ENCODE measurements around the gene CDH7. TPM values are rescaled to one million over a fixed set of nuclear protein-coding genes. Genes with fewer than 3 reads are reported as not detected.

CDH7 gene
- total RNA-seq, 1 donor from 2014 or later = 9.2 TPM

GRCh38 chr18:65768120-65768778 lies 17.4 kb downstream of the CDH7 start:
- Mint-ChIP-seq H3K4me3 (ENCODE audit: low read depth) (no peak overlapping the region), H3K27me3 (no peaks in the 10 kb centered on the region), H3K9me3 (ENCODE audit: low read depth) (no peaks in the 10 kb centered on the region), H3K27ac (peak overlapping the region; percentile 52), H3K36me3 (ENCODE audit: insufficient read depth) (no peaks in the 10 kb centered on the region), H3K4me1 (ENCODE audit: low read depth) (peaks cover 11% of the 10 kb centered on the region)
- no peak for TF ChIP-seq CTCF (IDR thresholded peaks at IDR 0.05; ENCODE audit: unreplicated experiment)
- no peak for DNase-seq (ENCODE audit: low spot score, unreplicated experiment)

GRCh38 chr18:65769652-65770051 lies 18.8 kb downstream of the CDH7 start:
- H3K4me1 Mint-ChIP-seq (ENCODE audit: low read depth) = peaks cover 11% of the 10 kb centered on the region
- H3K4me3 Mint-ChIP-seq (ENCODE audit: low read depth) = no peak overlapping the region
- no peak overlapping the region for H3K27ac Mint-ChIP-seq
- H3K9me3 Mint-ChIP-seq (ENCODE audit: low read depth) = no peaks in the 10 kb centered on the region
- no peak for DNase-seq (ENCODE audit: low spot score, unreplicated experiment)
- no peaks in the 10 kb centered on the region for H3K27me3 Mint-ChIP-seq
- TF ChIP-seq CTCF (IDR thresholded peaks at IDR 0.05; ENCODE audit: unreplicated experiment) = no peak
- no peaks in the 10 kb centered on the region for H3K36me3 Mint-ChIP-seq (ENCODE audit: insufficient read depth)

- Mint-ChIP-seq H3K36me3 (ENCODE audit: insufficient read depth) (no peaks in the 10 kb centered on the region), H3K4me1 (ENCODE audit: low read depth) (no peaks in the 10 kb centered on the region), H3K9me3 (ENCODE audit: low read depth) (no peaks in the 10 kb centered on the region), H3K27me3 (no peaks in the 10 kb centered on the region), H3K4me3 (ENCODE audit: low read depth) (no peak overlapping the region), H3K27ac (no peak overlapping the region)
- TF ChIP-seq CTCF (IDR thresholded peaks at IDR 0.05; ENCODE audit: unreplicated experiment) = no peak
- DNase-seq (ENCODE audit: low spot score, unreplicated experiment) = no peak
Observed at GRCh38 chr18:65786474-65786873, 35.7 kb downstream of the CDH7 start.

GRCh38 chr18:65788373-65788772 lies 37.6 kb downstream of the CDH7 start:
- H3K27ac Mint-ChIP-seq = no peak overlapping the region

GRCh38 chr18:65790604-65791003 lies 39.8 kb downstream of the CDH7 start:
- Mint-ChIP-seq H3K27ac (no peak overlapping the region), H3K9me3 (ENCODE audit: low read depth) (no peaks in the 10 kb centered on the region), H3K4me3 (ENCODE audit: low read depth) (no peak overlapping the region), H3K27me3 (peaks cover 3% of the 10 kb centered on the region), H3K36me3 (ENCODE audit: insufficient read depth) (no peaks in the 10 kb centered on the region), H3K4me1 (ENCODE audit: low read depth) (peaks cover 11% of the 10 kb centered on the region)
- DNase-seq (ENCODE audit: low spot score, unreplicated experiment) = no peak
- no peak for TF ChIP-seq CTCF (IDR thresholded peaks at IDR 0.05; ENCODE audit: unreplicated experiment)

More at GRCh38 chr18:65788373-65788772, 37.6 kb downstream of the CDH7 start:
- Mint-ChIP-seq H3K27me3 (no peaks in the 10 kb centered on the region), H3K4me3 (ENCODE audit: low read depth) (no peak overlapping the region), H3K36me3 (ENCODE audit: insufficient read depth) (no peaks in the 10 kb centered on the region), H3K4me1 (ENCODE audit: low read depth) (peaks cover 11% of the 10 kb centered on the region), H3K9me3 (ENCODE audit: low read depth) (no peaks in the 10 kb centered on the region)
- peak; percentile 8 for TF ChIP-seq CTCF (IDR thresholded peaks at IDR 0.05; ENCODE audit: unreplicated experiment)
- DNase-seq (ENCODE audit: low spot score, unreplicated experiment) = no peak
